OCI-LY1 (cell line): Measurements from ENCODE around the gene ALG1.
"Not testable (repeated sequence)": the region's sequence is repeated elsewhere in the genome, so short reads cannot be mapped to it uniquely, and the experiment has no call there.

Source experiments
- CTCF ChIP-seq: fragments of 200-600 bp; sonication (generic), shearing (Covaris generic); IDR thresholded peaks from 2 replicates; pipeline ENCODE4 v1.5.1; 2017; ENCODE audit warnings: mild to moderate bottlenecking, antibody characterized with exemption, low read length, moderate library complexity, mixed read lengths
- EZH2 ChIP-seq: fragments of 200-600 bp; sonication (generic), shearing (Covaris generic); IDR thresholded peaks from 2 replicates; pipeline ENCODE4 v1.8.0; 2017; ENCODE audit warnings: borderline replicate concordance, mixed run types, mild to moderate bottlenecking, antibody characterized with exemption, low read length, moderate library complexity, mixed read lengths

- TF ChIP-seq EZH2, CTCF: not testable (repeated sequence)
These were observed 18.9 kb downstream of the ALG1 start for GRCh38 chr16:5090592-5090991.
